Duodenal mucosa (tissue), 2 donors: ENCODE data around the gene NCCRP1.

Experiments
- H3K27ac ChIP-seq: one replicate; pipeline ENCODE4 v1.7.0; 2013; ENCODE audit warnings: low read depth, low read length
- H3K27me3 ChIP-seq, 2 donors: one replicate each; pipeline ENCODE4 v1.7.0; 2013; ENCODE audit warnings: low read length in 2 of 2, control low read depth in 1 of 2; ENCODE audit not compliant: insufficient read depth in 2 of 2, control insufficient read depth in 1 of 2
- H3K36me3 ChIP-seq, 2 donors: one replicate each; pipeline ENCODE4 v1.7.0; 2013; ENCODE audit warnings: low read length in 2 of 2, control low read depth in 1 of 2; ENCODE audit not compliant: insufficient read depth in 2 of 2, control insufficient read depth in 1 of 2
- H3K4me1 ChIP-seq, 2 donors: one replicate each; pipeline ENCODE4 v1.7.0; 2013; ENCODE audit warnings: low read length in 2 of 2, control low read depth in 1 of 2; ENCODE audit not compliant: insufficient read depth in 2 of 2, control insufficient read depth in 1 of 2
- H3K4me3 ChIP-seq, 2 donors: one replicate each; pipeline ENCODE4 v1.7.0; 2013; ENCODE audit warnings: low read length in 2 of 2, low read depth in 1 of 2
- H3K9ac ChIP-seq, 2 donors: one replicate each; pipeline ENCODE4 v1.7.0; 2013; ENCODE audit warnings: low read length in 2 of 2, low read depth in 1 of 2
- H3K9me3 ChIP-seq, 2 donors: one replicate each; pipeline ENCODE4 v1.7.0; 2013; ENCODE audit warnings: low read length in 2 of 2, control low read depth in 1 of 2; ENCODE audit not compliant: control insufficient read depth in 1 of 2

The NCCRP1 gene

DNA sequence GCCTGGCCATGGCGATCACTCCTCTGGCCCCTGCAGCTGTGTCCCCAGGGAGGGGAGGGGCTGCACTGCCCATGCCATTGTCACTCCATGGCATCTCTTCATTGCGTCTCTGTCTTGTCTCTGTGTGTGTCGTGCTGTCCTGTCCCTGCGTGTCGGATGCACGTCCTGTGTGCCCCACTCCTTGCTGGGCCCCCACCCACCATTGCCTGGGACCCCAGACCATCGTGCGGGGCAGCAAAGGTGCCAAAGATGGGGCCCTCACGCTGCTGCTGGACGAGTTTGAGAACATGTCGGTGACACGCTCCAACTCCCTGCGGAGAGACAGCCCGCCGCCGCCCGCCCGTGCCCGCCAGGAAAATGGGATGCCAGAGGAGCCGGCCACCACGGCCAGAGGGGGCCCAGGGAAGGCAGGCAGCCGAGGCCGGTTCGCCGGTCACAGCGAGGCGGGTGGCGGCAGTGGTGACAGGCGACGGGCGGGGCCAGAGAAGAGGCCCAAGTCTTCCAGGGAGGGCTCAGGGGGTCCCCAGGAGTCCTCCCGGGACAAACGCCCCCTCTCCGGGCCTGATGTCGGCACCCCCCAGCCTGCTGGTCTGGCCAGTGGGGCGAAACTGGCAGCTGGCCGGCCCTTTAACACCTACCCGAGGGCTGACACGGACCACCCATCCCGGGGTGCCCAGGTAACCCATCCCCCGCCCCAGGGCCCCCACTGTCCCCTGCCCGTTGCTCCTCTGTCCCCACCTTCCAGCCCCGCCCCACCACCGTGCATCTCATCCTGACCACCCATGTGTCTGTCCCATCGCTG, 23.9 kb upstream of the NCCRP1 start:
- Histone ChIP-seq H3K27me3 (no peaks in the 10 kb centered on the region), H3K9ac (no peak overlapping the region), H3K4me3 (no peak overlapping the region), H3K27ac (no peak overlapping the region), H3K36me3 (peaks cover 23 to 62% of the 10 kb centered on the region in 2 donors), H3K4me1 (no peaks in the 10 kb centered on the region), H3K9me3 (no peaks in the 10 kb centered on the region)

DNA sequence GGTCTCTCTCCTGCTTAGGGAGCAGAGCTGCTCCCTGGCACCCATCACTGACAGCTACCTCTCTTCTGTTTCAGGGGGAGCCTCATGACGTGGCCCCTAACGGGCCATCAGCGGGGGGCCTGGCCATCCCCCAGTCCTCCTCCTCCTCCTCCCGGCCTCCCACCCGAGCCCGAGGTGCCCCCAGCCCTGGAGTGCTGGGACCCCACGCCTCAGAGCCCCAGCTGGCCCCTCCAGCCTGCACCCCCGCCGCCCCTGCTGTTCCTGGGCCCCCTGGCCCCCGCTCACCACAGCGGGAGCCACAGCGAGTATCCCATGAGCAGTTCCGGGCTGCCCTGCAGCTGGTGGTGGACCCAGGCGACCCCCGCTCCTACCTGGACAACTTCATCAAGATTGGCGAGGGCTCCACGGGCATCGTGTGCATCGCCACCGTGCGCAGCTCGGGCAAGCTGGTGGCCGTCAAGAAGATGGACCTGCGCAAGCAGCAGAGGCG, 23.2 kb upstream of the NCCRP1 start:
- Histone ChIP-seq H3K36me3 (peaks cover 28 to 68% of the 10 kb centered on the region in 2 donors), H3K4me3 (no peak overlapping the region), H3K9ac (no peak overlapping the region)

DNA sequence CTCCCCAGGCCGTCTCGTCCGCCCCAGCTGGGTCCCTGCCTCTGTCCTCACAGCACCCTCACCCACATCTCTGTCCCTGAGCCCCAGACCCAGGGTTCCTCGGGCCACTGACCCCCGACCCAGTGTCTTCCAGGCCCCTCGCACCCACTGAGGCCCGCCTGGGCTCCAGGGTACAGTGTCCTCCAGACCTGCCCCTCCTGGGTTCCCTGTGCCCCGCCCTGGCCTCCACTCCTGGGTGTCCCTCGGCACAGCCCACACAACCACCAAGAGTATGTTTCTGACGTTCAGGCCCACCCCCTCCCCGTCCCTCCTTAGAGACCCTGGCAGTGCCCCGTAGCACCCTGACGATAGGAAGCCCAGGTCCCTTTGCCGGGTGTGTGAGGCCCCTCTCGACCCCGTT, 22.6 kb upstream of the NCCRP1 start:
- H3K4me1 ChIP-seq, result no peaks in the 10 kb centered on the region
- no peaks in the 10 kb centered on the region for H3K27me3 ChIP-seq
- no peaks in the 10 kb centered on the region for H3K9me3 ChIP-seq
- peaks cover 28 to 73% of the 10 kb centered on the region in 2 donors for H3K36me3 ChIP-seq
- no peak overlapping the region for H3K27ac ChIP-seq
- no peak overlapping the region for H3K9ac ChIP-seq
- no peak overlapping the region for H3K4me3 ChIP-seq

More for the DNA sequence above, 23.2 kb upstream of the NCCRP1 start:
- Histone ChIP-seq H3K9me3 (no peaks in the 10 kb centered on the region), H3K27ac (no peak overlapping the region), H3K27me3 (no peaks in the 10 kb centered on the region), H3K4me1 (no peaks in the 10 kb centered on the region)

DNA sequence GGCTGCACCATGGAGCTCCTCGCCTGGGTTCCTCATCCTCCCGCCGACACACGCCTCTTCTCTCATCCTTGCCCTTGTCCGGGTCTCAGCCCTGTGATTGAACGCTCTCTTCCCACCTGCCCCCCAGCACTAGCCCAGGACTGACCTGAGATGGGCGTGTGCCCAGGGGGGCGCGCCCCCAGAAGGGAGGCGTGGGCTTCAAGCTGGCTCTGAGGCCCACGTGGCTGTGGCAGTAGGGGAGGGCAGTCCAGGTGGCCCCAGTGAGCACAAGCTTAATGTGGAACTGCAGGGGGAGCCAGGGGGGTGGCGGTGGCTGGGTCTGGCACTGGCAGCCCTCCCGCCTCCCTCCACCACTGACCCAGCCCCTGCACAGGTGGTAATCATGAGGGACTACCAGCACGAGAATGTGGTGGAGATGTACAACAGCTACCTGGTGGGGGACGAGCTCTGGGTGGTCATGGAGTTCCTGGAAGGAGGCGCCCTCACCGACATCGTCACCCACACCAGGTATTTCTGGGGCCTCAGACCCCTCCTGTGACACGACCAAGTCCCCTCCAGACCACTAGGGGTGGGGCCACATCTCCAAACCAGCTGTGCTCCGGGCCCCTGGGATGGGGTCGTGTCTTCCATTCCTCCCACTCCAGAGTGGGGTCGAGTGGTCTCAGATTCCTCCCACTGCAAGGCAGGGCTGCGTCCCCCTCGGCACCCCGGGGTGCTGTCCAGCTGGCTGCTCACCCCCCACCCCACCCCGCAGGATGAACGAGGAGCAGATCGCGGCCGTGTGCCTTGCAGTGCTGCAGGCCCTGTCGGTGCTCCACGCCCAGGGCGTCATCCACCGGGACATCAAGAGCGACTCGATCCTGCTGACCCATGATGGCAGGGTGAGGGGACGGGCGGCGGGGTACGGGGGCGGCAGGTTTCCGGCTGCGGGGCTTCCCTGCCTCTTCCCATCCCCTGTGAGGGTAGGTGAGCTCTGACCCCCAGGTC, 21.9 kb upstream of the NCCRP1 start:
- H3K27ac ChIP-seq, result no peak overlapping the region
- no peak overlapping the region for H3K9ac ChIP-seq
- no peaks in the 10 kb centered on the region for H3K4me1 ChIP-seq
- peaks cover 28 to 77% of the 10 kb centered on the region in 2 donors for H3K36me3 ChIP-seq
- H3K4me3 ChIP-seq, result no peak overlapping the region
- no peaks in the 10 kb centered on the region for H3K27me3 ChIP-seq
- no peaks in the 10 kb centered on the region for H3K9me3 ChIP-seq

DNA sequence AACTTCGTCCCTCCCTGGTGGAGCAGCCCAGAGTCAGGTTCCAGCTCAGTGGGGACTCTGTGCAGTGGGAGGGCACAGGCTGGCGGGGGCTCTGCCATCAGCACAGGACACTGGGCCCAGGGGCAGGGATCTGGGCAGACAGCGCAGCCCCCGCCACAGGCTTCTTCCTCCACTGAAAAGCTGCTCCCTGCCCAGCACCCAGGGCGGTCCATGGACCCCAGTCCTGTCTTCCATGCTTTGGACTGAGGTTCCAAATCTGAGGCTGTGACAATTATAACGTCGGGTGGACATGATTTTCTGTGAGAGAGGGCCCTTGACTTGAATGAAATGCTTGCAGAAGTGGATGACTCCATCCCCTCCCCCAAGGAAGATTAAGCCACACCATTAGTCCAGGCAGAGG, 21.2 kb upstream of the NCCRP1 start:
- H3K27ac ChIP-seq, result no peak overlapping the region
- H3K9me3 ChIP-seq, result no peaks in the 10 kb centered on the region
- no peaks in the 10 kb centered on the region for H3K4me1 ChIP-seq
- H3K36me3 ChIP-seq, result peaks cover 26 to 75% of the 10 kb centered on the region in 2 donors
- H3K4me3 ChIP-seq, result no peak overlapping the region
- H3K9ac ChIP-seq, result no peak overlapping the region
- no peaks in the 10 kb centered on the region for H3K27me3 ChIP-seq

DNA sequence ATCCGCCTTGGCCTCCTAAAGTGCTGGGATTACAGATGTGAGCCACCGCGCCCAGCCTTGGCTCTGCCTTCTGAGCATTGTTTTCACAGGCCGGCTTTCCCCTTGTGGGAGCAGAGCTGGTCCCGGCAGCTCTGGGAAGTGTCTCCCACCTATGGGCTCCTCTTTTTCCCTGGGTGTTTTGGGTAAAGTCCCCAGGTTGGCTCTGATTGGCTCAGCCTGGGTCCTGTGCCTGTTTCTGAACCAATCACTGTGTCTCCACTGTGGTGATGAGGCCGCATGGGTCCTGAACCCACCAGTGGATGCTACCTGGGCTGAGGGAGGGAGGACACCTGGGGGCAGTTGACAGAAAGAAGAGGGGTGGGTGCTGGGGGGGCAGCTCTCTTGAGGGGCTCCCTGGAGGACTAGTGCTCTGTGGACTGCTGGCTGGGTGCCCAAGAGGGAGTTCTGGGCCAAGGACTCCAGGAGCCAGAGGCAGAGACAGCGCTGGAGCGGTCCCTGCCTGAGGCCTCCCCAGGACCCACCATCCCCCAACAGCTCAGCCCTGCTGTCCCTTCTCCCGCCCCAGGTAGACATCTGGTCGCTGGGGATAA, 19.6 kb upstream of the NCCRP1 start:
- H3K36me3 ChIP-seq, result peaks cover 24 to 65% of the 10 kb centered on the region in 2 donors
- no peaks in the 10 kb centered on the region for H3K27me3 ChIP-seq
- H3K9me3 ChIP-seq, result no peaks in the 10 kb centered on the region
- no peak overlapping the region for H3K9ac ChIP-seq
- H3K4me3 ChIP-seq, result no peak overlapping the region
- no peak overlapping the region for H3K27ac ChIP-seq
- H3K4me1 ChIP-seq, result no peaks in the 10 kb centered on the region

DNA sequence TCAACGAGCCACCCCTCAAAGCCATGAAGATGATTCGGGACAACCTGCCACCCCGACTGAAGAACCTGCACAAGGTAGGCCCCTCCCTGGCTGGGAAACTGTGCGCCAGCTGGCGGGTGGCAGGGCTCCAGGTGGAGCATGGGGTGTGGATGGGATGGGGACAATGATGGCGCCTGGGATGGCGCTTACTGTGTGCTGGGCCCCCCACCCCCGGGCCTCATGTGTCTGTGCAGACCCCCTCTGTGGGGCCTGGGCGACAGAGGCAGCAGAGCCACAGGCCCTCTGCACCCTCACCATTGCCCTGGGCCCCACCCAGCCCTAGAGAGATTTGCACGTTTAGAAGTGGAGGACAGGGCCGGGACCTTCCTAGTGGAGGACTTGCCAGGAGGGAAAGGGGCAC, 19.0 kb upstream of the NCCRP1 start:
- Histone ChIP-seq H3K27ac (no peak overlapping the region), H3K9me3 (no peaks in the 10 kb centered on the region), H3K9ac (no peak overlapping the region), H3K36me3 (peaks cover 24 to 60% of the 10 kb centered on the region in 2 donors), H3K27me3 (no peaks in the 10 kb centered on the region), H3K4me1 (no peaks in the 10 kb centered on the region), H3K4me3 (no peak overlapping the region)

DNA sequence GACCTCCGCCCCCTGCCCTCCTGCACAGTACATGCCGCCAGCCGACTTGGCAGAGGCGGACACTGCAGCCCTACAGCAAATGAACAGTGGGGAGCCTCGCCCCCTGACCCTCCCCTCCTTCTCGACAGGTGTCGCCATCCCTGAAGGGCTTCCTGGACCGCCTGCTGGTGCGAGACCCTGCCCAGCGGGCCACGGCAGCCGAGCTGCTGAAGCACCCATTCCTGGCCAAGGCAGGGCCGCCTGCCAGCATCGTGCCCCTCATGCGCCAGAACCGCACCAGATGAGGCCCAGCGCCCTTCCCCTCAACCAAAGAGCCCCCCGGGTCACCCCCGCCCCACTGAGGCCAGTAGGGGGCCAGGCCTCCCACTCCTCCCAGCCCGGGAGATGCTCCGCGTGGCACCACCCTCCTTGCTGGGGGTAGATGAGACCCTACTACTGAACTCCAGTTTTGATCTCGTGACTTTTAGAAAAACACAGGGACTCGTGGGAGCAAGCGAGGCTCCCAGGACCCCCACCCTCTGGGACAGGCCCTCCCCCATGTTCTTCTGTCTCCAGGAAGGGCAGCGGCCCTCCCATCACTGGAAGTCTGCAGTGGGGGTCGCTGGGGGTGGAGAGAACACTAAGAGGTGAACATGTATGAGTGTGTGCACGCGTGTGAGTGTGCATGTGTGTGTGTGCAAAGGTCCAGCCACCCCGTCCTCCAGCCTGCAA, 18.3 kb upstream of the NCCRP1 start:
- Histone ChIP-seq H3K4me3 (no peak overlapping the region), H3K27ac (no peak overlapping the region), H3K4me1 (no peaks in the 10 kb centered on the region), H3K36me3 (peaks cover 24 to 58% of the 10 kb centered on the region in 2 donors), H3K9ac (no peak overlapping the region), H3K9me3 (no peaks in the 10 kb centered on the region), H3K27me3 (no peaks in the 10 kb centered on the region)

DNA sequence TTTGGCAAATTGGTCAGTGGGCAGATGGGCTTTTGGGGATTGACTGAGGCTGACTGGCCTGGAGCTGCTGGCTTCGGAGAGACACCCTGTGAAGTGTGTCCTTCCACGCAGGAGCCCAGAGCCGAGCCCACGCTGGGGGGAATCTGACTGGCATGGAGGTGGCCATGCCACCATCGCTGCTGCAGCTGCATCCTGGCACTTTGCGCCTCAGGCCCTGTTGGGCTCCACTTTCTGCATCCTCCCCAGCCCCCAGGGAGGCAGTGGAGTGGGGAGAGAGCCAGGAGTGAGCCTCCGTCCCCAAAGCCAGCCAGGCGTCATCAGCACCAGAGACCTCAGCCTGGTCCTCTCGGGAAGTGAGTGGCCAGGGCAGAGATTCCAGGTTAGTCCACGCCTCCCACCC, 17.0 kb upstream of the NCCRP1 start:
- Histone ChIP-seq H3K4me3 (no peak overlapping the region), H3K9me3 (no peaks in the 10 kb centered on the region), H3K4me1 (no peaks in the 10 kb centered on the region), H3K9ac (no peak overlapping the region), H3K27ac (no peak overlapping the region), H3K27me3 (no peaks in the 10 kb centered on the region), H3K36me3 (peaks cover 20 to 50% of the 10 kb centered on the region in 2 donors)
